Ishikawa (cell line): ENCODE results near the gene NRG3.

Experiments
- EP300 ChIP-seq: IDR thresholded peaks from 2 replicates; pipeline ENCODE4 v1.6.1; 2012; ENCODE audit warnings: borderline replicate concordance
- FOXM1 ChIP-seq: IDR thresholded peaks from 2 replicates; pipeline ENCODE4 v1.6.1; 2012; ENCODE audit warnings: low read depth, borderline replicate concordance
- MAX ChIP-seq: IDR thresholded peaks from 2 replicates; pipeline ENCODE4 v1.6.1; 2012
- NFIC ChIP-seq: IDR thresholded peaks from 2 replicates; pipeline ENCODE4 v1.6.1; 2012
- RAD21 ChIP-seq: IDR thresholded peaks from 2 replicates; pipeline ENCODE4 v1.6.1; 2012; ENCODE audit warnings: low read depth
- TAF1 ChIP-seq: IDR thresholded peaks from 2 replicates; pipeline ENCODE4 v1.6.1; 2012; ENCODE audit warnings: low read depth, mild to moderate bottlenecking

DNA sequence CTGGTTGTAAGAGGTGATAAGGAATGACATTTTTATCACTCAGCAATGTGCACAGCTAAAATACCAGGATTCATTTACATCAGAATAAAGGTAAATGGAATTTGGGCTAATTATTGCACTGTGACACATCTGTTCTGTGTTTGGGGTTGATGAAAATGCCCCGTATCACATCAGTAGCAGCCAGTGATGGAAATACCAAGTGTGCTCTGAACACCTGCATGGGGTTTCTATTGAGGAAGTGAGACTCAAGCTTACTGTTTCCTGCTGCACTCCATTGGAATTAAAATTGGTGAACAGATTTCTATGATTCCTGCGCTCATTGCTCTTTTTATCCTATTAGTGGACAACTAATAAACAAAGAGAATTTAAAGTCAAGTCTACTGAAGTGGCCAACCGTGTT is 296.9 kb downstream of the NRG3 start:
- no peak for TF ChIP-seq RAD21
- TF ChIP-seq EP300: no peak
- TF ChIP-seq TAF1: no peak
- TF ChIP-seq MAX: no peak
- TF ChIP-seq FOXM1: no peak
- TF ChIP-seq NFIC: no peak
